Natural killer cell (primary cell): Measurements from ENCODE around the gene PSMB10. TPM values are rescaled to one million over a fixed set of nuclear protein-coding genes. Genes with fewer than 3 reads are reported as not detected.
A peak's percentile ranks its signal among the peaks of the same experiment; 100 is the strongest.
"Not testable (repeated sequence)": the region's sequence is repeated elsewhere in the genome, so short reads cannot be mapped to it uniquely, and the experiment has no call there.

ENCODE experiments used
- ATAC-seq, 3 donors: fragments of 150-1000 bp in 2 of 3; fragments of 200-7000 bp in 1 of 3; cut with Tn5 transposase; 1 replicate in 1 of 3; 2 replicates in 2 of 3; pipeline ENCODE4 v1.10.0; 2021; ENCODE audit warnings: mild to moderate bottlenecking in 2 of 3, moderate library complexity in 2 of 3
- DNase-seq, 2 donors: peaks; one replicate each; pipeline versions ENCODE4 v3.0.0 to v3.0.0-alpha.2; 2013 to 2021; ENCODE audit warnings: mixed read lengths in 1 of 2
- H3K27ac ChIP-seq: one replicate; pipeline ENCODE4 v1.5.1; 2013; ENCODE audit warnings: mild to moderate bottlenecking, low read length
- H3K27me3 ChIP-seq: one replicate; pipeline ENCODE4 v1.6.1; 2013; ENCODE audit warnings: low read length; ENCODE audit not compliant: control insufficient read depth, insufficient read depth
- H3K36me3 ChIP-seq: one replicate; pipeline ENCODE4 v1.6.1; 2013; ENCODE audit warnings: low read length; ENCODE audit not compliant: control insufficient read depth, insufficient read depth
- H3K4me1 ChIP-seq: one replicate; pipeline ENCODE4 v1.6.1; 2013; ENCODE audit warnings: low read length; ENCODE audit not compliant: control insufficient read depth, insufficient read depth
- H3K4me3 ChIP-seq: one replicate; pipeline ENCODE4 v1.5.1; 2013; ENCODE audit warnings: low read length
- H3K9me3 ChIP-seq: one replicate; pipeline ENCODE4 v1.6.1; 2013; ENCODE audit warnings: low read length; ENCODE audit not compliant: control insufficient read depth, insufficient read depth
- H3K27ac Mint-ChIP-seq, 2 donors: one replicate each; pipeline ENCODE4 v1.8.0; 2022; ENCODE audit warnings: mild to moderate bottlenecking in 2 of 2, mixed read lengths in 2 of 2, moderate library complexity in 1 of 2
- H3K27me3 Mint-ChIP-seq, 2 donors: one replicate each; pipeline ENCODE4 v1.8.0; 2022; ENCODE audit warnings: low read depth in 2 of 2, mixed read lengths in 2 of 2
- H3K36me3 Mint-ChIP-seq: one replicate; pipeline ENCODE4 v1.8.0; 2022; ENCODE audit warnings: mixed read lengths
- H3K4me1 Mint-ChIP-seq, 2 donors: one replicate each; pipeline ENCODE4 v1.8.0; 2022; ENCODE audit warnings: mixed read lengths in 2 of 2
- H3K4me3 Mint-ChIP-seq: one replicate; pipeline ENCODE4 v1.8.0; 2022; ENCODE audit warnings: mild to moderate bottlenecking, moderate library complexity, mixed read lengths
- H3K9me3 Mint-ChIP-seq, 2 donors: one replicate each; pipeline ENCODE4 v1.8.0; 2022; ENCODE audit warnings: mixed read lengths in 2 of 2
- CTCF ChIP-seq: fragments of 200-600 bp; IDR thresholded peaks from one replicate; pipeline ENCODE4 v1.8.0; 2022; ENCODE audit warnings: antibody characterized with exemption
- WGBS: methylation state at CpG from one replicate; pipeline ENCODE4 v1.1.7; 2013; ENCODE audit warnings: missing lambda C conversion rate; ENCODE audit not compliant: insufficient coverage; 5-methylcytosine and 5-hydroxymethylcytosine counted together
- intact Hi-C: fragments of 100-400 bp; cut with micrococcal nuclease; formaldehyde crosslinking; loops from one replicate; pipeline ENCODE4 v1.14.2; 2022
- total RNA-seq, 4 donors: library from RNA; stranded (reverse); fragments of 120-200 nt in 1 of 4; gene quantifications; one replicate each; pipeline versions ENCODE4 v1.2.3 to v1.2.4, GENCODE V29; 2013 to 2022

The PSMB10 gene
- total RNA-seq, 3 donors from 2014 or later (not counting 1 experiment from before 2014, with no cell fraction given) = 237 to 247 (median 243) TPM

GRCh38 chr16:67917140-67917851 is 19.4 kb downstream of the PSMB10 start:
- Histone ChIP-seq H3K27ac (no peak overlapping the region), H3K9me3 (no peaks in the 10 kb centered on the region), H3K36me3 (peaks cover 12% of the 10 kb centered on the region), H3K4me1 (no peaks in the 10 kb centered on the region), H3K27me3 (no peaks in the 10 kb centered on the region), H3K4me3 (no peak overlapping the region)
- H3K4me3 Mint-ChIP-seq = no peak overlapping the region
- H3K36me3 Mint-ChIP-seq = no peaks in the 10 kb centered on the region
- 92% methylated on average over 6 of the region's 6 CpGs for WGBS
- no peak for ATAC-seq
- H3K9me3 Mint-ChIP-seq = no peaks in the 10 kb centered on the region
- H3K27me3 Mint-ChIP-seq = no peaks in the 10 kb centered on the region
- intact Hi-C loops = no loop called here
- DNase-seq = no peak
- H3K4me1 Mint-ChIP-seq = peaks cover 22 to 30% of the 10 kb centered on the region in 2 donors
- no peak for TF ChIP-seq CTCF
- H3K27ac Mint-ChIP-seq = peak overlapping the region in 1 of 2 donors; percentile 60

- H3K4me1 Mint-ChIP-seq = peaks cover 26 to 34% of the 10 kb centered on the region in 2 donors
- intact Hi-C loops = no loop called here
- no peak overlapping the region for H3K27ac Mint-ChIP-seq
- Histone ChIP-seq H3K27ac (no peak overlapping the region), H3K4me1 (no peaks in the 10 kb centered on the region), H3K36me3 (peaks cover 13% of the 10 kb centered on the region), H3K4me3 (no peak overlapping the region), H3K9me3 (no peaks in the 10 kb centered on the region), H3K27me3 (no peaks in the 10 kb centered on the region)
- ATAC-seq (no peak), DNase-seq (no peak)
- H3K27me3 Mint-ChIP-seq = no peaks in the 10 kb centered on the region
- H3K36me3 Mint-ChIP-seq = no peaks in the 10 kb centered on the region
- 91% methylated on average over 7 of the region's 7 CpGs for WGBS
- H3K9me3 Mint-ChIP-seq = no peaks in the 10 kb centered on the region
- no peak overlapping the region for H3K4me3 Mint-ChIP-seq
- no peak for TF ChIP-seq CTCF
Observed at GRCh38 chr16:67915831-67916723, 20.6 kb downstream of the PSMB10 start.

DNA sequence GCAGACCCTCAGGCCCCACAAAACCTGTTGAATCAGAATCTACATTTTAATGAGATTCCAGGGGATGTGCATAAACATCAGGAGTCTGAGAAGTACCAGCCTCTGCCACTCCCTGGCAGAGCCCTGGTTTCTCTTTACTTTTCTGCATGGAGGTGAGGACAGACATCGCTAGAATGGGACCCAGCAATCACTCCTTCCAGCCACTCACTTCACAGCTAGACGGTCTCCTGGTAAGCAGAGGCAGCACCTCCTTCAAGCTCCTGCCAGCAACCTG is 21.2 kb downstream of the PSMB10 start:
- H3K27ac ChIP-seq, H3K4me3 ChIP-seq, H3K9me3 Mint-ChIP-seq, H3K4me3 Mint-ChIP-seq, H3K9me3 ChIP-seq, H3K27ac Mint-ChIP-seq, ATAC-seq, H3K36me3 Mint-ChIP-seq, intact Hi-C loops, DNase-seq, H3K4me1 ChIP-seq, H3K27me3 ChIP-seq, H3K27me3 Mint-ChIP-seq: not testable (repeated sequence)
- peaks cover 12% of the 10 kb centered on the region for H3K36me3 ChIP-seq
- no CpG with 5 or more reads among the region's 2 CpGs for WGBS
- H3K4me1 Mint-ChIP-seq = peaks cover 26 to 30% of the 10 kb centered on the region in 2 donors

- Mint-ChIP-seq H3K27ac (no peak overlapping the region), H3K36me3 (no peaks in the 10 kb centered on the region), H3K9me3 (no peaks in the 10 kb centered on the region), H3K4me3 (no peak overlapping the region), H3K27me3 (no peaks in the 10 kb centered on the region), H3K4me1 (peaks cover 26 to 30% of the 10 kb centered on the region in 2 donors)
- WGBS = 94% methylated on average over 7 of the region's 7 CpGs
- Histone ChIP-seq H3K36me3 (peaks cover 11% of the 10 kb centered on the region), H3K4me1 (no peaks in the 10 kb centered on the region), H3K9me3 (no peaks in the 10 kb centered on the region), H3K27me3 (no peaks in the 10 kb centered on the region), H3K4me3 (no peak overlapping the region), H3K27ac (no peak overlapping the region)
- intact Hi-C loops = no loop called here
- TF ChIP-seq CTCF = no peak
- ATAC-seq (no peak), DNase-seq (no peak)
Observed at GRCh38 chr16:67914758-67915495, 21.7 kb downstream of the PSMB10 start.
